Stimulated activated CD4-positive, alpha-beta T cell treated with anti-CD3 and anti-CD28 coated beads, Interleukin-1b, Interleukin-23, amount 100 ng/mL, for 4 hours (primary cell): ENCODE measurements around the gene INVS.
"Not testable (repeated sequence)": the region's sequence is repeated elsewhere in the genome, so short reads cannot be mapped to it uniquely, and the experiment has no call there.

Source experiments
- DNase-seq, 2 donors: peaks; one replicate each; pipeline ENCODE4 v3.0.0-alpha.2; 2020; ENCODE audit warnings: low read depth in 2 of 2

Gene INVS

DNA sequence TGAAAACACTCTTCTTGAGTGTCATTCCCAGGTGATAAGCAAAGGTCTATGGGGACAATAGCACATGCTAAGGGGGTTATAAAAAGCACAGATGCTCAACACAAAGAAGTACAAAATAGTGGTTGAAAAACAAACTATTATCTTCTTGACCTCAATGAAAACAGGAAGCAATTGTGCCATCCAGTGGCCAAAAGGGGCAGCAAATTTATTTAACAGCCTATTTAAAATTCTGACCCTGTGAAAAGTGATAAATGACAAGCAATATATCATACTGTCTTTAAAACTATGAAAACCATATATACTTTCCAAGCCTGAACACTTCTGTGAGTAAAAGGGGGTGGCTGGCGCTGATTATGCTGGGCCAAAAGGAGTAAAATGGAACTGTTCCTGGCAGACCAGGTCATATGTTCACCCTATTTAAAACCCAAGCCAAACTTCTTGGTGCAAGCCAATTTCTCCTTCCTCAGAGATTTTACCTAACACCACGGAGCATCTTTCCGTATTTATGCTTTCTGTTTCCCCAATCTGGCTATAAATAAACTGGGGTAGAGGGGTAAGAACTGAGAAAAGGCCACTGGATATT is 224.0 kb downstream of the INVS start:
- DNase-seq, result no peak

- DNase-seq, result no peak
Measured at GRCh38 chr9:100324594-100325200, 225.7 kb downstream of the INVS start.

DNA sequence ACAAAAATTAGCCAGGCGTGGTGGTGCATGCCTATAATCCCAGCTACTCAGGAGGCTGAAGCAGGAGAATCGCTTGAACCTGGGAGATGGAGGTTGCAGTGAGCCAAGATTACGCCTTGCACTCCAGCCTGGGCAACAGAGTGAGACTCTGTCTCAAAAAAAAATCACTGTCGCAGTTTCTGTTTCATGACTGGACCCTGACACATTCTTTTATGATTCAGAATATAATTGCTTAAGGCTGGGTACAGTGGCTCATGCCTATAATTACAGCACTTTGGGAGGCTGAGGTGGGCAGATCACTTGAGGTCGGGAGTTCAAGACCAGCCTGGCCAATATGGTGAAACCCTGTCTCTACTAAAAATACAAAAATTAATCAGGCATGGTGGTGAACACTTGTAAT is 239.7 kb downstream of the INVS start:
- not testable (repeated sequence) for DNase-seq

- no peak for DNase-seq
Measured at GRCh38 chr9:100340224-100340623, 241.2 kb downstream of the INVS start.

- DNase-seq, result no peak
Measured at GRCh38 chr9:100341889-100342288, 242.8 kb downstream of the INVS start.

DNA sequence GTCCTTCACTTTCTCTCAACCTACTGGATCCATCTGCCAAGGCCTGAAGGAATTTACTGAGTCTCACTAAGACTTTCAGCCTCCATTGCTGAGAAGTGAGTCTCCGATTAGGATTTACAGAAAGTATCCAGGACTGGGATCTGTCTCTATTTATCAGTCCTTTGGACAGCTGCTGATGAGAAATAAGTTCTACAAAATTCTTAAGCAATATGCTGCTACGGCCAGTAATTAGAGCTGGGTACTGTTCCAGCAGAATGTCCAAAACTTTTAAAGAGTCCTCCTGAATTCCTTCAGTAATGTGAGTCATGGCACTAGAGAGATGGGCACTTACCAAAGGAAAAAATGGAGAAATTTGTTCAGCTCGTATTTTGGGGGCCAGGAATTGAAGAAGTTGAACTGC is 247.8 kb downstream of the INVS start:
- DNase-seq, result no peak

DNA sequence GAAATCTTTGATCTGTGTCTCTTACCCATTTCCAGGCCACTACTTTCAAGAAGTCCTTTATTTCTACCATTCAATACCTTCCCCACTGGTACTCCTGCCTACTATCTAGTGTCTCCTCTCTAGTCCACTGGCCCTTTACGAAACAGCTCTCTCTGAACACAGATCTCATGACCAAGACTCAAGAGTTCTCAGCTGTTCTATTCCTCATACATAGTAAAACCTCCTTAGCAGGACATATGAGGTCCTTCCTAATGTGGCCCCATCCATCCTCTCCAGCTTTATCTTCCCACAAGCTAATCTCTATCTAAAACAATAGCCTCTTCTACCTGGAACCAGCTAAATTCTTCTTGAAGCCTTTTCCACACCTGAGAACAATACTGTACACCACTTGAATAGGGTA is 251.1 kb downstream of the INVS start:
- no peak for DNase-seq
